Measurements from ENCODE around the gene PLS3. TPM values are rescaled to one million over a fixed set of nuclear protein-coding genes. Genes with fewer than 3 reads are reported as not detected.
A peak's percentile ranks its signal among the peaks of the same experiment; 100 is the strongest.
"Not testable (repeated sequence)": the region's sequence is repeated elsewhere in the genome, so short reads cannot be mapped to it uniquely, and the experiment has no call there.

Gene PLS3, protein sequence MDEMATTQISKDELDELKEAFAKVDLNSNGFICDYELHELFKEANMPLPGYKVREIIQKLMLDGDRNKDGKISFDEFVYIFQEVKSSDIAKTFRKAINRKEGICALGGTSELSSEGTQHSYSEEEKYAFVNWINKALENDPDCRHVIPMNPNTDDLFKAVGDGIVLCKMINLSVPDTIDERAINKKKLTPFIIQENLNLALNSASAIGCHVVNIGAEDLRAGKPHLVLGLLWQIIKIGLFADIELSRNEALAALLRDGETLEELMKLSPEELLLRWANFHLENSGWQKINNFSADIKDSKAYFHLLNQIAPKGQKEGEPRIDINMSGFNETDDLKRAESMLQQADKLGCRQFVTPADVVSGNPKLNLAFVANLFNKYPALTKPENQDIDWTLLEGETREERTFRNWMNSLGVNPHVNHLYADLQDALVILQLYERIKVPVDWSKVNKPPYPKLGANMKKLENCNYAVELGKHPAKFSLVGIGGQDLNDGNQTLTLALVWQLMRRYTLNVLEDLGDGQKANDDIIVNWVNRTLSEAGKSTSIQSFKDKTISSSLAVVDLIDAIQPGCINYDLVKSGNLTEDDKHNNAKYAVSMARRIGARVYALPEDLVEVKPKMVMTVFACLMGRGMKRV
- polyA plus RNA-seq: 1 to 10 TPM in 2 of 3 donors, not detected in 1; 1.1 to 2.4 TPM

GRCh38 chrX:115560978-115561604 lies at the start of gene PLS3:
PLS3 (plus strand) TSS chrX:115561174; CDS start chrX:115610251, 49,077 bp downstream.
- Mint-ChIP-seq H3K36me3 (no peaks in the 10 kb centered on the region), H3K27ac (no peak within 1 kb of the TSS), H3K4me1 (peaks cover 0 to 7% of the 10 kb centered on the region in 2 donors), H3K4me3 (peak within 1 kb of the TSS; percentile 41 to 76 (median 70)), H3K27me3 (ENCODE audit: low read depth in 3 of 3) (peaks cover 8 to 43% (median 23%) of the 10 kb centered on the region in 3 donors), H3K9me3 (no peaks in the 10 kb centered on the region)
- DNase-seq: peak; percentile 3 to 20 (median 6)

DNA sequence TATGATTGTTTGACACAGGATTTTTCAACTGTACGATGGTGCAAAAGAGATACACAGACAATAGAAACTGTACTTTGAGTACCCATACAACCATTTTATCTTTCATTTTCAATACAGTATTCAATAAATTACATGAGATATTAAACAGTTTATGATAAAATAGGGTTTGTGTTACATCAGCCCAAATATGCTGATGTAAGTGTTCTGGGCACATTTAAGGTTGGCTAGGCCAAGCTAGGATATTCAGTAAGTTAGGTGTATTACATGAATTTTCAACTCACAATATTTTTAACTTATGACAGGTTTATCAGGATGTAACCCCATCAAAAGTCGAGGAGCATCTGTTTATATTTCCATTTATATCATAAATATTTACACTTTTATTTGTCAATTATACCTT lies 42.9 kb upstream of the PLS3 start:
- H3K27me3 Mint-ChIP-seq (ENCODE audit: low read depth in 3 of 3): peaks cover 1 to 6% (median 3%) of the 10 kb centered on the region in 3 donors
- H3K27ac Mint-ChIP-seq: no peak overlapping the region
- H3K9me3 Mint-ChIP-seq: peaks cover 0 to 4% (median 0%) of the 10 kb centered on the region in 6 donors
- H3K4me3 Mint-ChIP-seq: no peak overlapping the region
- no peaks in the 10 kb centered on the region for H3K36me3 Mint-ChIP-seq
- no peak for DNase-seq
- H3K4me1 Mint-ChIP-seq: no peaks in the 10 kb centered on the region

DNA sequence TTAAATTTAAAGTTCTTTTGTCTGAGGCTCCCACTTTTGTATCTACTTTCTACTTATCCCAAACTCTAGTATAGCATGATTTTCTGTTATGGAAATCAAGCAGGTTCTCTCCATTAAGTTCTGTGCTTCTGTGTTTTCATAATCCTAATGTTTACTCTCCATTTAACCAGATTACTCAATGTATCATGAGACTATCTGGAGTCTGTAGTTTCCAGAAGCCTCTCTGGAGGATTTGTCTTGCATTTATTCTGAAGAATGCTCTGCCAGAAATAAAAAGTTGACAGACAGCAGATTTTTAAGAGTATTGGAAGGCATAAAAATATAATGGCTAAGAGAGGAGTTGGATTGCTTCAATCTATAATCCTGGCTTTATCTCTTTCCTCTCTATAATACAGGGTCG lies 39.2 kb upstream of the PLS3 start:
- Mint-ChIP-seq H3K27me3 (ENCODE audit: low read depth in 3 of 3) (peaks cover 0 to 6% (median 3%) of the 10 kb centered on the region in 3 donors), H3K4me1 (no peaks in the 10 kb centered on the region), H3K4me3 (no peak overlapping the region), H3K36me3 (no peaks in the 10 kb centered on the region), H3K9me3 (no peaks in the 10 kb centered on the region), H3K27ac (no peak overlapping the region)
- no peak for DNase-seq

DNA sequence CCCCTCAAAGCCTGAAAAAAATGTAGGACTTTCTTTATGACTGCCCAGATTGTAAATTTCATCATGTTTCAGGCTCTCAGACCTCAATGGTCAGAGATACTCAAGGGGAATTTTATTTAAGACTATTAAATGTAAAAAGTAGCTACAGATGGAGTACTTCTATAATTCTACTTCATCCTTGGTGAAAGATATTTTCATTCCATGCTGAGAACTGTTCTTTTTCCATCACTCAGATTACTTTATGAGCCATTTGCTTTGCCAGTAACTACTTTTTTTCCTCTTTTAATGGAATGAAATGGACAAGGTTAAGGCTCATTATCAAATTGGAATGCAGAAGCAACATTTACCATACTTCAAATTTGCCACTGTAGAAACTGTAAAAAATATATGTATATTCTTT lies 38.0 kb upstream of the PLS3 start:
- H3K36me3 Mint-ChIP-seq: no peaks in the 10 kb centered on the region
- H3K4me3 Mint-ChIP-seq: no peak overlapping the region
- no peaks in the 10 kb centered on the region for H3K9me3 Mint-ChIP-seq
- peaks cover 0 to 6% (median 3%) of the 10 kb centered on the region in 3 donors for H3K27me3 Mint-ChIP-seq (ENCODE audit: low read depth in 3 of 3)
- no peak overlapping the region for H3K27ac Mint-ChIP-seq
- no peaks in the 10 kb centered on the region for H3K4me1 Mint-ChIP-seq
- DNase-seq: no peak

- Mint-ChIP-seq H3K9me3 (no peaks in the 10 kb centered on the region), H3K27ac (no peak overlapping the region), H3K27me3 (ENCODE audit: low read depth in 3 of 3) (peaks cover 0 to 7% (median 3%) of the 10 kb centered on the region in 3 donors), H3K36me3 (no peaks in the 10 kb centered on the region), H3K4me1 (no peaks in the 10 kb centered on the region), H3K4me3 (no peak overlapping the region)
- DNase-seq: no peak
Observed at GRCh38 chrX:115525486-115525885, 35.5 kb upstream of the PLS3 start.

DNA sequence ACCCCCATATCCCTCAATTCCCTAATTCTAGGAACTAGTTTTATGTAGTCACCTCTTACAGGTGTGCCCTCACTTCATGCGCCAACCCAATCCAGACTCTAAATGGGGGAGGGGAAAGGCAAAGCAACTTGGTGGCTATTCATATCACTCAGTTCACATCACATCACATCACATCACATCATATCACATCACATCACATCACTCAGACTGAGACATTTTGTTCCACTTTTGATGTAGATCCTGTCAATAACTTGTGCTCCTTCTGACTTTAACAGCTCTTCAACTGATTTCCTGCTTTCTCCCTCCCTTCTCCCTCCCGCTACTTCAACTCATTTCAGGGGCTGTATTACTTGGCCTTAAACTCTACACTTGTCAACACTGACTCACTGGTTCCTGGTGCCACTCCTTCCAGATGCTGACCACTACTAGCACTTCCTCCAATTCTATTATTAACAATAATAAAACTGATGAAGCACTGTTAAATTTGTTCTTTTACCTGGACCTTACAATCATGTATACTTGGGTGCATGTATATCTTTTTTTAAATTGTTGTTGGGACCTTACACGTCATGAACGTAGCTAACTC lies 29.1 kb upstream of the PLS3 start:
- Mint-ChIP-seq H3K9me3 (no peaks in the 10 kb centered on the region), H3K27me3 (ENCODE audit: low read depth in 3 of 3) (peaks cover 0 to 14% (median 3%) of the 10 kb centered on the region in 3 donors), H3K4me3 (no peak overlapping the region), H3K4me1 (no peaks in the 10 kb centered on the region), H3K36me3 (no peaks in the 10 kb centered on the region), H3K27ac (no peak overlapping the region)
- DNase-seq: no peak

DNA sequence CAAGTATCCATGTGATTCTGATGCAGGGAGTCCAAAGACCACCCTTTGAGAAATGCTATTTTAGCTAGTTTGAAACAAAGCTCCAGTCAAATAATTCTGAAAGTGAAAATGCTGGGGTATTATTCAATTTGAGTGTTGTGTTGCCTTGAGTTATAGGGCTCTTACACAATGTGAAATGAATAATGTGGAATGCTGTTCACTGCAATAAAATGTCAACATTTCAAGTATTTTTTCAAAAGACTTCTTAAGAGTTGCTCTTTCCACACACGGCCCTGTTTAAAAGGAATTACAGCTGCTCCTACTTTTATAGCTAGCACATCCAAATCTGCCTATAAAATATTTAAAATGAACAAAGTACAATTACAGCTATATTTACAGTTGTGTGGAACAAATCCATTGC lies 27.5 kb upstream of the PLS3 start:
- DNase-seq: no peak
- Mint-ChIP-seq H3K27me3 (ENCODE audit: low read depth in 3 of 3) (peaks cover 0 to 14% (median 3%) of the 10 kb centered on the region in 3 donors), H3K4me1 (no peaks in the 10 kb centered on the region), H3K36me3 (no peaks in the 10 kb centered on the region), H3K4me3 (no peak overlapping the region), H3K27ac (no peak overlapping the region), H3K9me3 (no peaks in the 10 kb centered on the region)

GRCh38 chrX:115534383-115534782 lies 26.6 kb upstream of the PLS3 start:
- H3K4me1 Mint-ChIP-seq: no peaks in the 10 kb centered on the region
- peaks cover 0 to 14% (median 3%) of the 10 kb centered on the region in 3 donors for H3K27me3 Mint-ChIP-seq (ENCODE audit: low read depth in 3 of 3)
- no peaks in the 10 kb centered on the region for H3K9me3 Mint-ChIP-seq
- H3K36me3 Mint-ChIP-seq: no peaks in the 10 kb centered on the region
- H3K4me3 Mint-ChIP-seq: no peak overlapping the region
- no peak overlapping the region for H3K27ac Mint-ChIP-seq
- no peak for DNase-seq

DNA sequence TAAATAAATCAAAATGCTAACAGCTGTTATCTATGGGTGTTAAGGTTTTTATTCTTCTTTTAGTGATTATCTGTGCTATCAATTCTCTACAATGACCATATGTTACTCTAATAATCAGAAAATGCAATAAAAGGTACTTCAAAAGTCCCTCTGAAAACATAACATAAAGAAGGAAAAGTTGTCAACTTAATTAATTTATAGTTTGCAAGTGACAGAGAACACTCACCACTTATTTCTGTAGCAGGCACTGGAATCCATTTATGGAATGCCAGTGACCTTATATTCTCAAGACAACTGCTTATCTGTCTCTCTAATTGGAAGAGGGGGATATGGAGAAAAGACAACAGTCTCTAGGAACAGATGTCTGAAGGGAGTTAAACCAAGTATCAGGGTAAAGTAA lies 25.6 kb upstream of the PLS3 start:
- H3K27me3 Mint-ChIP-seq (ENCODE audit: low read depth in 3 of 3): peaks cover 0 to 10% (median 3%) of the 10 kb centered on the region in 3 donors
- no peaks in the 10 kb centered on the region for H3K9me3 Mint-ChIP-seq

GRCh38 chrX:115535844-115536243 lies 25.1 kb upstream of the PLS3 start:
- DNase-seq: no peak
- H3K27me3 Mint-ChIP-seq (ENCODE audit: low read depth in 3 of 3): peaks cover 0 to 10% (median 3%) of the 10 kb centered on the region in 3 donors

More for the DNA sequence above, 25.6 kb upstream of the PLS3 start:
- Mint-ChIP-seq H3K27ac (no peak overlapping the region), H3K4me3 (no peak overlapping the region), H3K36me3 (no peaks in the 10 kb centered on the region), H3K4me1 (no peaks in the 10 kb centered on the region)
- DNase-seq: no peak

GRCh38 chrX:115539841-115540240 lies 21.1 kb upstream of the PLS3 start:
- no peak overlapping the region for H3K27ac Mint-ChIP-seq
- H3K4me3 Mint-ChIP-seq: no peak overlapping the region
- H3K36me3 Mint-ChIP-seq: no peaks in the 10 kb centered on the region
- DNase-seq: no peak
- H3K4me1 Mint-ChIP-seq: no peaks in the 10 kb centered on the region
- H3K27me3 Mint-ChIP-seq (ENCODE audit: low read depth in 3 of 3): peaks cover 0 to 3% (median 0%) of the 10 kb centered on the region in 3 donors
- H3K9me3 Mint-ChIP-seq: no peaks in the 10 kb centered on the region

More at GRCh38 chrX:115535844-115536243, 25.1 kb upstream of the PLS3 start:
- Mint-ChIP-seq H3K4me3 (no peak overlapping the region), H3K36me3 (no peaks in the 10 kb centered on the region), H3K27ac (no peak overlapping the region), H3K9me3 (no peaks in the 10 kb centered on the region), H3K4me1 (no peaks in the 10 kb centered on the region)

GRCh38 chrX:115541045-115541444 lies 19.9 kb upstream of the PLS3 start:
- H3K4me1 Mint-ChIP-seq; H3K9me3 Mint-ChIP-seq; H3K27me3 Mint-ChIP-seq (ENCODE audit: low read depth in 3 of 3); DNase-seq; H3K27ac Mint-ChIP-seq; H3K36me3 Mint-ChIP-seq; H3K4me3 Mint-ChIP-seq: not testable (repeated sequence)

DNA sequence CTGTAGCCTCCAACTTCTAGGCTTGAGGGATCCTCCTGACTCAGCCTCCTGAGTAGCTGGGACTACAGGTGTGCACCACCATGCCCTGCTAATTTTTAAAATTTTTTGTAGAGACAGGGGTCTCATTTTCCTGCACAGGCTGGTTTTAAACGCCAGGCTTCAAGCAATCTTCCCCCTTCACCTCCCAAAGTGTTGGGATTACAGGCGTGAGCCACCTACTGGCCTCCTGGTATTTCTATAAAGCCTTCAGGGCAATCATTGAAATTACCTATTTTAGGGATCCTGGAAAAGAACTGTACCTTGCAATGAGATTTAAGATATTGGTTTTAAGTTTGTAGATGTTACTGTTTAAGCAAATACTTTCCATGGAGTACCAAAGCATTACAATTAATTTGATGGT lies 13.5 kb upstream of the PLS3 start:
- Mint-ChIP-seq H3K36me3 (no peaks in the 10 kb centered on the region), H3K9me3 (no peaks in the 10 kb centered on the region), H3K4me1 (no peaks in the 10 kb centered on the region), H3K4me3 (no peak overlapping the region), H3K27me3 (ENCODE audit: low read depth in 3 of 3) (peaks cover 2 to 4% (median 4%) of the 10 kb centered on the region in 3 donors), H3K27ac (no peak overlapping the region)
- no peak for DNase-seq

DNA sequence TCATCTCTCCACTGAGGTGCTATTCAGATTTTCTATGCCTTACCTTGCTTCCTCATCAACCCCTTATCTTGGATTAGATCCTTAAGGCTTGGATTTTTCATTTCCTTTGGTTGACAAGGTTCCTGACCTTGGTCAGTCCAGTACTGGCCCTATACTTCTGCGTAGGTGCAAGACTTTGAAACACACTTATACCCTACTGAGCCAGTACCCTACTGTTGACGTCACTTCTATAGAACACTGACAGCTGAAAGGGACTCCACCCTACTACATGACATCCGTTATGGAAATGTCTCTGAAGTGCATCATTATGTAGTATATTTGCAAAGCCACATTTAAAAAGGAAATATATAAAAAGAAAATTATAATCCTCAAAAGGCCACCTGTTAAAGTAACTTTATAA lies 12.0 kb upstream of the PLS3 start:
- H3K9me3 Mint-ChIP-seq: no peaks in the 10 kb centered on the region
- no peak for DNase-seq
- H3K4me1 Mint-ChIP-seq: no peaks in the 10 kb centered on the region
- H3K27me3 Mint-ChIP-seq (ENCODE audit: low read depth in 3 of 3): peaks cover 2 to 6% (median 4%) of the 10 kb centered on the region in 3 donors
- no peaks in the 10 kb centered on the region for H3K36me3 Mint-ChIP-seq
- no peak overlapping the region for H3K27ac Mint-ChIP-seq
- H3K4me3 Mint-ChIP-seq: no peak overlapping the region

Data from immature natural killer cell (primary cell).